K562 (cell line): ENCODE data around the gene NXT1. TPM values are rescaled to one million over a fixed set of nuclear protein-coding genes. Genes with fewer than 3 reads are reported as not detected.

Experiments
- DMBX1 ChIP-seq: fragments of 250-450 bp; sonication (Bioruptor Pico); IDR thresholded peaks from 2 replicates; pipeline ENCODE4 v1.8.0; 2022; ENCODE audit warnings: inconsistent platforms, mild to moderate bottlenecking, moderate library complexity, borderline replicate concordance
- EP400 ChIP-seq: fragments of 450-650 bp; IDR thresholded peaks from 2 replicates; pipeline ENCODE4 v1.6.1; 2017; ENCODE audit warnings: antibody characterized with exemption, mild to moderate bottlenecking, moderate library complexity
- ETV1 ChIP-seq: fragments of 450-650 bp; conservative IDR thresholded peaks from 2 replicates; pipeline ENCODE4 v1.6.1; 2016; ENCODE audit warnings: missing genetic modification characterization, control low read depth, low read depth, missing compliant biosample characterization
- GATAD2B ChIP-seq: fragments of 450-650 bp; IDR thresholded peaks from 2 replicates; pipeline ENCODE4 v1.6.1; 2017; ENCODE audit warnings: mild to moderate bottlenecking, borderline replicate concordance
- KDM4B ChIP-seq, 2 experiments: fragments of 450-650 bp in 1 of 2; sonication (generic) in 1 of 2; IDR thresholded peaks; 2 replicates each; pipeline ENCODE4 v1.6.1; 2016 to 2017; ENCODE audit warnings: borderline replicate concordance in 2 of 2, antibody characterized with exemption in 1 of 2, low read depth in 1 of 2, mild to moderate bottlenecking in 1 of 2
- KDM5B ChIP-seq: fragments of 200-600 bp; sonication (generic); IDR thresholded peaks from 2 replicates; pipeline ENCODE4 v1.6.1; 2012; ENCODE audit warnings: low read depth, mild to moderate bottlenecking, moderate library complexity, low read length, control low read depth, inconsistent platforms; ENCODE audit not compliant: insufficient replicate concordance
- NFE2L1 ChIP-seq: fragments of 450-650 bp; IDR thresholded peaks from 2 replicates; pipeline ENCODE4 v1.6.1; 2016; ENCODE audit warnings: missing genetic modification characterization, low read depth, mild to moderate bottlenecking, missing compliant biosample characterization, moderate library complexity, borderline replicate concordance
- PRDM10 ChIP-seq: fragments of 450-650 bp; IDR thresholded peaks from 2 replicates; pipeline ENCODE4 v1.6.1; 2018; ENCODE audit not compliant: partially characterized antibody
- PRPF4 ChIP-seq: fragments of 200-400 bp; formaldehyde crosslinking; IDR thresholded peaks from one replicate; pipeline ENCODE4 v1.6.1; 2017; ENCODE audit warnings: low read length, low read depth, mild to moderate bottlenecking; ENCODE audit not compliant: insufficient read depth, poor library complexity, severe bottlenecking
- RBM39 ChIP-seq: fragments of 200-400 bp; formaldehyde crosslinking; optimal IDR thresholded peaks from 2 replicates; pipeline ENCODE3; 2018; ENCODE audit warnings: low read depth, low read length
- SAFB2 ChIP-seq: fragments of 200-400 bp; formaldehyde crosslinking; IDR thresholded peaks from 2 replicates; pipeline ENCODE4 v1.6.1; 2018; ENCODE audit warnings: borderline replicate concordance, low read length, low read depth, moderate library complexity; ENCODE audit not compliant: severe bottlenecking
- THRAP3 ChIP-seq: fragments of 450-650 bp; IDR thresholded peaks from 2 replicates; pipeline ENCODE4 v1.6.1; 2016; ENCODE audit warnings: mild to moderate bottlenecking, inconsistent platforms, borderline replicate concordance
- UBTF ChIP-seq, 2 experiments: IDR thresholded peaks; 2 replicates each; pipeline ENCODE4 v1.6.1; 2012; ENCODE audit warnings: improper control_type of control experiment in 2 of 2, low read depth in 2 of 2, low read length in 2 of 2, borderline replicate concordance in 1 of 2
- WHSC1 ChIP-seq: IDR thresholded peaks from one replicate; pipeline ENCODE4 v1.6.1; 2012; ENCODE audit warnings: low read length, control low read depth, inconsistent platforms
- ZFP30 ChIP-seq: fragments of 250-450 bp; sonication (Bioruptor Pico); IDR thresholded peaks from 2 replicates; pipeline ENCODE4 v1.8.0; 2022; ENCODE audit warnings: moderate library complexity, mild to moderate bottlenecking, inconsistent platforms, borderline replicate concordance
- ZNF217 ChIP-seq: sonication (generic); formaldehyde crosslinking; IDR thresholded peaks from 2 replicates; pipeline ENCODE4 v1.8.0; 2022; ENCODE audit warnings: mild to moderate bottlenecking, missing genetic modification reagents
- ZNF408 ChIP-seq: fragments of 250-450 bp; sonication (Bioruptor Pico); IDR thresholded peaks from 2 replicates; pipeline ENCODE4 v1.4.0; 2020; ENCODE audit warnings: low read depth, mild to moderate bottlenecking, moderate library complexity
- ZNF444 ChIP-seq: fragments of 250-450 bp; sonication (Bioruptor Pico); IDR thresholded peaks from 2 replicates; pipeline ENCODE4 v1.4.0; 2020; ENCODE audit warnings: mild to moderate bottlenecking, moderate library complexity
- ZNF699 ChIP-seq: fragments of 250-450 bp; sonication (Bioruptor Pico); IDR thresholded peaks from 2 replicates; pipeline ENCODE4 v1.8.0; 2021; ENCODE audit warnings: mild to moderate bottlenecking, moderate library complexity; ENCODE audit not compliant: insufficient replicate concordance
- ZNF75A ChIP-seq: fragments of 450-650 bp; formaldehyde crosslinking; IDR thresholded peaks from 2 replicates; pipeline ENCODE4 v1.4.0; 2020; ENCODE audit warnings: mild to moderate bottlenecking
- polyA plus RNA-seq, 8 experiments: library from polyadenylated mRNA; depleted of rRNA in 4 of 8; stranded (reverse) in 5 of 8; unstranded in 3 of 8; fragments of >200 nt; fragmentation: Nextera tagmentation in 2 of 8; fragmentation: Illumina TruSeq in 1 of 8; extraction: Ambion mirVana in 2 of 8; extraction: Trizol in 1 of 8; gene quantifications; 2 replicates each; pipeline versions ENCODE4 v1.2.1 to v1.2.3, GENCODE V29; 2011 to 2014; ENCODE audit warnings: inconsistent platforms in 1 of 8, missing spikeins in 1 of 8
- total RNA-seq, 7 experiments: library from RNA; depleted of rRNA in 6 of 7; stranded (reverse); fragments of >200 nt in 6 of 7; fragmentation: Illumina TruSeq in 2 of 7; extraction: Trizol in 2 of 7; gene quantifications; 2 replicates each; pipeline versions ENCODE4 v1.2.1 to v1.2.3, GENCODE V29; 2011 to 2021; ENCODE audit warnings: low replicate concordance in 1 of 7

Gene NXT1
- total and polyA plus RNA-seq, 9 of the 15 experiments (the other 6 are each of a cell fraction or from before 2014, with no cell fraction given), result 7.7 to 50.9 (median 35.6) TPM

- no peak for TF ChIP-seq ZNF699 (CRISPR knock-in tag)
- TF ChIP-seq DMBX1, result no peak
- no peak for TF ChIP-seq PRPF4
- peak; percentile 87 for TF ChIP-seq EP400
- no peak for TF ChIP-seq KDM4B (IDR thresholded peaks at IDR 0.05; ENCODE audit: borderline replicate concordance in 2 of 2, low read depth in 1 of 2)
- TF ChIP-seq KDM5B, result peak; percentile 50
- TF ChIP-seq GATAD2B, result 0 out of 2 replicates have a peak, but pooled peaks have one; percentile 56
- no peak for TF ChIP-seq ZNF75A (CRISPR knock-in tag)
- TF ChIP-seq SAFB2, result no peak
- no peak for TF ChIP-seq NFE2L1 (tag)
- no peak for TF ChIP-seq PRDM10
- TF ChIP-seq UBTF (IDR thresholded peaks at IDR 0.05; ENCODE audit: borderline replicate concordance in 1 of 2, low read depth in 2 of 2, low read length in 2 of 2), result peak in 1 of 2 experiments; percentile 68; a peak in 2 of 4 replicates
- no peak for TF ChIP-seq ZFP30 (CRISPR knock-in tag)
- no peak for TF ChIP-seq ZNF408
- TF ChIP-seq ZNF444, result no peak
- TF ChIP-seq RBM39, result no peak
- TF ChIP-seq ZNF217 (CRISPR knock-in tag), result no peak
- no peak for TF ChIP-seq THRAP3
- TF ChIP-seq WHSC1, result no peak
- peak; percentile 95 for TF ChIP-seq ETV1
These were observed 11.1 kb downstream of the NXT1 start, which contains the start of gene GZF1 (continued) for GRCh38 chr20:23361476-23362391.
